Esophagus muscularis mucosa (tissue), 4 donors: ENCODE measurements around the gene USP32. TPM values are rescaled to one million over a fixed set of nuclear protein-coding genes. Genes with fewer than 3 reads are reported as not detected.
"Not testable (repeated sequence)": the region's sequence is repeated elsewhere in the genome, so short reads cannot be mapped to it uniquely, and the experiment has no call there.

Source experiments
- DNase-seq: peaks from one replicate; pipeline ENCODE4 v3.0.0-alpha.2; 2017; ENCODE audit errors: extremely low spot score
- H3K27ac ChIP-seq, 4 donors: fragments of 200-600 bp; sonication (generic); replicated peaks in 1 of 4; 1 replicate in 3 of 4; 2 replicates in 1 of 4; pipeline ENCODE4 v1.5.1; 2016 to 2019; ENCODE audit warnings: mild to moderate bottlenecking in 1 of 4
- H3K27me3 ChIP-seq, 4 donors: fragments of 200-600 bp; sonication (generic); one replicate each; pipeline versions ENCODE4 v1.5.1 to v1.6.0; 2016 to 2019
- H3K36me3 ChIP-seq, 4 donors: fragments of 200-600 bp; sonication (generic); one replicate each; pipeline ENCODE4 v1.5.1; 2016 to 2019
- H3K4me1 ChIP-seq, 4 donors: fragments of 200-600 bp; sonication (generic); one replicate each; pipeline ENCODE4 v1.5.1; 2016 to 2019
- H3K4me3 ChIP-seq, 4 donors: fragments of 200-600 bp; sonication (generic); 1 replicate in 2 of 4; 2 replicates in 2 of 4; pipeline ENCODE4 v1.5.1; 2016 to 2019; ENCODE audit warnings: mild to moderate bottlenecking in 4 of 4, moderate library complexity in 1 of 4
- H3K9me3 ChIP-seq, 4 donors: fragments of 200-600 bp; sonication (generic); 1 replicate in 3 of 4; 2 replicates in 1 of 4; pipeline ENCODE4 v1.5.1; 2016 to 2019
- EP300 ChIP-seq: sonication (generic); formaldehyde crosslinking; IDR thresholded peaks from one replicate; pipeline ENCODE4 v1.6.1; 2017; ENCODE audit warnings: antibody characterized with exemption
- POLR2A ChIP-seq: fragments of 450-650 bp; IDR thresholded peaks from one replicate; pipeline ENCODE4 v1.6.1; 2017; ENCODE audit warnings: antibody characterized with exemption, moderate library complexity, mild to moderate bottlenecking, low read depth
- POLR2AphosphoS5 ChIP-seq, 2 donors: sonication (generic); formaldehyde crosslinking; IDR thresholded peaks; one replicate each; pipeline ENCODE4 v1.6.1; 2017; ENCODE audit warnings: antibody characterized with exemption in 2 of 2
- WGBS: methylation state at CpG from one replicate; pipeline ENCODE4 v1.1.5; 2018; 5-methylcytosine and 5-hydroxymethylcytosine counted together
- intact Hi-C: fragments of 100-400 bp; cut with DNase I; formaldehyde crosslinking; loops from one replicate; pipeline ENCODE4 v1.15.1; 2023
- total RNA-seq, 4 donors: library from RNA; depleted of rRNA; stranded (reverse); fragments of >200 nt; gene quantifications; one replicate each; pipeline versions ENCODE4 v1.1.0 to v1.2.1, GENCODE V29; 2016
- TF ChIP-seq, protein P1 (sequence below), 3 experiments: fragments of 200-600 bp in 2 of 3; fragments of 450-650 bp in 1 of 3; sonication (generic) in 2 of 3; IDR thresholded peaks; one replicate each; pipeline ENCODE4 v1.5.1; 2017 to 2019; ENCODE audit warnings: antibody characterized with exemption in 3 of 3, mild to moderate bottlenecking in 2 of 3, moderate library complexity in 1 of 3

USP32 gene
- total RNA-seq, 4 donors from 2014 or later: 42.3 to 65.8 (median 47.9) TPM

GRCh38 chr17:60421273-60422161, 29.6 kb upstream of the USP32 start:
- peaks cover 4 to 15% (median 14%) of the 10 kb centered on the region in 4 donors for H3K4me1 ChIP-seq
- WGBS: 6% methylated on average over 45 of the region's 66 CpGs
- H3K27me3 ChIP-seq: no peaks in the 10 kb centered on the region
- peak overlapping the region; percentile 10 to 38 (median 24) for H3K27ac ChIP-seq
- TF ChIP-seq POLR2A (no peak), EP300 (no peak), POLR2AphosphoS5 (IDR thresholded peaks at IDR 0.05) (peak in 1 of 2 donors; percentile 15)
- TF ChIP-seq, protein P1, sequence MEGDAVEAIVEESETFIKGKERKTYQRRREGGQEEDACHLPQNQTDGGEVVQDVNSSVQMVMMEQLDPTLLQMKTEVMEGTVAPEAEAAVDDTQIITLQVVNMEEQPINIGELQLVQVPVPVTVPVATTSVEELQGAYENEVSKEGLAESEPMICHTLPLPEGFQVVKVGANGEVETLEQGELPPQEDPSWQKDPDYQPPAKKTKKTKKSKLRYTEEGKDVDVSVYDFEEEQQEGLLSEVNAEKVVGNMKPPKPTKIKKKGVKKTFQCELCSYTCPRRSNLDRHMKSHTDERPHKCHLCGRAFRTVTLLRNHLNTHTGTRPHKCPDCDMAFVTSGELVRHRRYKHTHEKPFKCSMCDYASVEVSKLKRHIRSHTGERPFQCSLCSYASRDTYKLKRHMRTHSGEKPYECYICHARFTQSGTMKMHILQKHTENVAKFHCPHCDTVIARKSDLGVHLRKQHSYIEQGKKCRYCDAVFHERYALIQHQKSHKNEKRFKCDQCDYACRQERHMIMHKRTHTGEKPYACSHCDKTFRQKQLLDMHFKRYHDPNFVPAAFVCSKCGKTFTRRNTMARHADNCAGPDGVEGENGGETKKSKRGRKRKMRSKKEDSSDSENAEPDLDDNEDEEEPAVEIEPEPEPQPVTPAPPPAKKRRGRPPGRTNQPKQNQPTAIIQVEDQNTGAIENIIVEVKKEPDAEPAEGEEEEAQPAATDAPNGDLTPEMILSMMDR (IDR thresholded peaks at IDR 0.05): peak; percentile 85 to 90 (median 88)
- intact Hi-C loops: no loop called here
- H3K36me3 ChIP-seq: no peaks in the 10 kb centered on the region
- DNase-seq: no peak
- H3K4me3 ChIP-seq: peak overlapping the region; percentile 53 to 62 (median 58)
- H3K9me3 ChIP-seq: no peaks in the 10 kb centered on the region

DNA sequence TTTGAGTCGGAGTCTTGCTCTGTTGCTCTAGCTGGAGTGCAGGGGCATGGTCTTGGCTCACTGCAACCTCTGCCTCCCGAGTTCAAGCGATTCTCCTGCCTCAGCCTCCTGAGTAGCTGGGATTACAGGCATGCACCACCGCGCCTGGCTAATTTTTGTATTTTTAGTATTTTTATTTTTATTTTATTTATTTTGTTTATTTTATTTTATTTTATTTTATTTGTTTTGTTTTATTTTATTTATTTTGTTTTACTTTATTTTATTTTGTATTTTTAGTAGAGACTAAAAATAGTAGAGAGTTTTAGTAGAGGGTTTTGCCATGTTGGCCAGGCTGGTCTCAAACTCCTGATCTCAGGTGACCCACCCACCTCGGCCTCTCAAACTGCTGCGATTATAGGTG, 27.9 kb upstream of the USP32 start:
- H3K27me3 ChIP-seq, H3K36me3 ChIP-seq, H3K9me3 ChIP-seq, intact Hi-C loops, DNase-seq, H3K4me3 ChIP-seq, H3K27ac ChIP-seq: not testable (repeated sequence)
- H3K4me1 ChIP-seq: peaks cover 4 to 15% (median 14%) of the 10 kb centered on the region in 4 donors
- WGBS: 94% methylated on average over 7 of the region's 7 CpGs

DNA sequence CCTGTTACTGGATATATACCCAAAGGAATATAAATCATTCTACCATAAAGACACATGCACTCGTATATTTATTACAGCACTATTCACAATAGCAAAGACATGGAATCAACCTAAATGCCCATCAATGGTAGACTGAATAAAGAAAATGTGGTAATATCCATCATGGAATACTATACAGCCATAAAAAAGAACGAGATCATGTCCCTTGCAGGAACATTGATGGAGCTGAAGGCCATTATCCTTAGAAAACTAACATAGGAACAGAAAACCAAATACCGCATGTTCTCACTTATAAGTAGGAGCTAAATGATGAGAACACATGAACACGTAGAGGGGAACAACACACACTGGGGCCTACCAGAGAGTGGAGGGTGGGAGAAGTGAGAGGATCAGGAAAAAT, 27.1 kb upstream of the USP32 start:
- H3K4me3 ChIP-seq, H3K27me3 ChIP-seq, H3K27ac ChIP-seq, H3K9me3 ChIP-seq, H3K36me3 ChIP-seq, intact Hi-C loops, DNase-seq: not testable (repeated sequence)
- WGBS: 93% methylated on average over 4 of the region's 4 CpGs
- peaks cover 4 to 15% (median 14%) of the 10 kb centered on the region in 4 donors for H3K4me1 ChIP-seq

DNA sequence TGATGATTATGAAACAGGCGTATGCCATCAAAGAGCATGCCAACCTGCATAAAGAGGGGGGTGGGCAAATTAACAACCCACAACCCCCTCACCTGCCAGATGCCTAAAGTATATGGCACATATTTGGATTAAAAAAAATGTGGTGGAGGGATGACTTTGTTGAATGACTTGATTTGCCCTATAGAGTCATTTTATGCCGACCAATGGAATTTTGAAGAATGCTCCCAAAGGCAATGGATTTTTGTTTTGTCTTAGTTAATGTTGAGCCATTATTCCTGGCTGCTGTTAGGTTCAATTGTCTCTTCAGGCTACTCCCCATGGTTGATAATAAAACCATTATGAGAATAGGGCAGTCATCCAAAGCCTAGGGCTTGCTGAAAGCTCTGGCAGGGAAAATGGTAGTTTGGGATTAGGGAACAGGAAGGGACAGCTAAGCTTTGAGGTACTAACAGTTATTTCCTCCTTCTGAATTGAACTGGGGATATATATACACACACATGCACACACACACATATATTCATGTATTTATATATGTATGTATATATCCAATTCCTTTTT, 24.5 kb upstream of the USP32 start:
- Histone ChIP-seq H3K9me3 (no peaks in the 10 kb centered on the region), H3K27me3 (no peaks in the 10 kb centered on the region), H3K36me3 (no peaks in the 10 kb centered on the region), H3K4me3 (no peak overlapping the region), H3K27ac (no peak overlapping the region), H3K4me1 (peaks cover 2 to 8% (median 6%) of the 10 kb centered on the region in 4 donors)
- intact Hi-C loops: no loop called here
- WGBS: 83% methylated on average over 2 of the region's 2 CpGs
- no peak for DNase-seq
- TF ChIP-seq POLR2A: no peak
- no peak for TF ChIP-seq POLR2AphosphoS5 (IDR thresholded peaks at IDR 0.05)
- no peak for TF ChIP-seq EP300
- TF ChIP-seq, protein P1 (IDR thresholded peaks at IDR 0.05): no peak

GRCh38 chr17:60415146-60415545, 23.2 kb upstream of the USP32 start:
- no peaks in the 10 kb centered on the region for H3K36me3 ChIP-seq
- H3K27me3 ChIP-seq: no peaks in the 10 kb centered on the region
- H3K4me1 ChIP-seq: no peaks in the 10 kb centered on the region
- H3K9me3 ChIP-seq: no peaks in the 10 kb centered on the region
- intact Hi-C loops: no loop called here
- no peak for DNase-seq
- WGBS: 100% methylated on average over 1 of the region's 1 CpG
- TF ChIP-seq POLR2AphosphoS5 (IDR thresholded peaks at IDR 0.05) (no peak), POLR2A (no peak), EP300 (no peak)
- TF ChIP-seq, protein P1 (IDR thresholded peaks at IDR 0.05): no peak
- H3K27ac ChIP-seq: no peak overlapping the region
- no peak overlapping the region for H3K4me3 ChIP-seq
